ENCODE results near the gene NUDT22. TPM values are rescaled to one million over a fixed set of nuclear protein-coding genes. Genes with fewer than 3 reads are reported as not detected.
A peak's percentile ranks its signal among the peaks of the same experiment; 100 is the strongest.

Gene NUDT22
- total and polyA plus RNA-seq, 10 donors, result 61.8 to 109 (median 78.7) TPM

DNA sequence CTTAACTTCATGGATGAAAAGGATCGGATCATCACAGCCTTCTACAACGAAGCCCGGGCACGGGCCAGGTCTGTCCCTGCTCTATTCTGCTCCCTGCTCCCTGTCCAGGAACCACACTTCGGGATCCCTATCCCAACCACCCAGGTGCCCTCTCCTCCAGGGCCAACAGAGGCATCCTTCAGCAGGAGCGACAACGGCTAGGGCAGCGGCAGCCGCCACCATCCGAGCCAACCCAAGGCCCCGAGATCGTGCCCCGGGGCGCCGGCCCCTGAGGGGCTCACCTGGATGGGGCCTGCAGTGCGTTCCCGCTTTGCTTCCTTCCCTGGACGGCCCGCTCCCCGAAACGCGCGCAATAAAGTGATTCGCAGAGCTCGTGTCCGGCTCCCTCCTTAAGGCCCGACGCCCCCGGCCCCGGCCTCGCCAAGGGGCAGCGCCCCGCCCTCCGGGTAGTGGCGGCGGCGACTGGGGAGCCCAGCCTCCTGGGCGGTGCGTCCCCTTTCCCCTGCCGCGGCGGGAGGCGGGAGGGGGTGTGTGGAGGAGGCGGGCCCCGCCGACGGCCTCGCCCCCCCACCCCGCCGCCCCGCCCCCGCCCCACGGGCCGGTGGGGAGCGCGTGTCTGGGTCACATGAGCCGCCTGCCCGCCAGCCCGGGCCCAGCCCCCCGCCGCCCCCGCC, 8.0 kb downstream of the NUDT22 start, which contains the start of gene VEGFB:
Gene VEGFB (plus strand): TSS at position 672 of the 674 bp plus-strand sequence. CDS start 250 bp downstream, outside the sequence.
- Histone ChIP-seq H3K27me3 (replicated peaks in 1 of 7) (no peaks in the 10 kb centered on the region), H3K4me3 (peak within 1 kb of the TSS; percentile 67 to 96 (median 78)), H3K27ac (peak within 1 kb of the TSS; percentile 72 to 93 (median 86)), H3K9me3 (no peaks in the 10 kb centered on the region), H3K4me1 (peaks cover 38 to 91% (median 74%) of the 10 kb centered on the region in 6 donors), H3K36me3 (peaks cover 0 to 33% (median 18%) of the 10 kb centered on the region in 6 donors)
- intact Hi-C loops (cut with DNase I; ENCODE audit: low total_unique reads), result no loop called here
- peak; percentile 94 for DNase-seq
- WGBS, 5 donors, result 7 to 19% (median 12%) methylated on average over 19 to 60 of the region's 62 CpGs
- peak; percentile 81 to 86 (median 81) for TF ChIP-seq POLR2AphosphoS5 (IDR thresholded peaks at IDR 0.05)
- no peak for TF ChIP-seq POLR2A (IDR thresholded peaks at IDR 0.05)

DNA sequence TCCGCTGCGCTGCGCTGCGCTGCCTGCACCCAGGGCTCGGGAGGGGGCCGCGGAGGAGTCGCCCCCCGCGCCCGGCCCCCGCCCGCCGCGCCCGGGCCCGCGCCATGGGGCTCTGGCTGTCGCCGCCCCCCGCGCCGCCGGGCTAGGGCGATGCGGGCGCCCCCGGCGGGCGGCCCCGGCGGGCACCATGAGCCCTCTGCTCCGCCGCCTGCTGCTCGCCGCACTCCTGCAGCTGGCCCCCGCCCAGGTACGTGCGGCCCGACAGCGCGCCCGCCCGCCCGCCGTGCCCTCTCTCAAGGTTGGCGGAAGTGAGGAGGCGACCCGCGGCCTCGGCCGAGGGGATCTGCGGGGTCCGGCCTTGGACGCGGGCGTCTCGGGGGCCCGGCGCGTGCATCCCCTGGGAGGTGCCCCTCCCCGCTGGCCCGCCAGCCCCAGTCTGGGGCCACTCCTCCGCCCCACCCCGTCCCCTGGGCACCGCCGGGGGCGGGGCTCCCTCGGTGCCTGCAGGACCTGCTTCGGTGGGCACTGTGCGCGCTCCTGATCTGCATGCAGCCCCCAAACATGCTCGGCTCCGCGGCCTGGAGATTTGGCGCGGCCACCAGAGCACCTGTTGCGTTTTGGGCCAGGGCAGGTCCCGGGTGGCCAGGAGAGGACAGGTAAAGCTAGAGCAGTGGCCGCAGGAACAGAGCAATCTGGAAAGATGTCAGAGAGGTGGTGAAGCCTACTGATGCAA, 8.7 kb downstream of the NUDT22 start:
- peaks cover 0 to 33% (median 18%) of the 10 kb centered on the region in 6 donors for H3K36me3 ChIP-seq
- peak overlapping the region; percentile 67 to 96 (median 78) for H3K4me3 ChIP-seq
- peaks cover 32 to 91% (median 71%) of the 10 kb centered on the region in 6 donors for H3K4me1 ChIP-seq

DNA sequence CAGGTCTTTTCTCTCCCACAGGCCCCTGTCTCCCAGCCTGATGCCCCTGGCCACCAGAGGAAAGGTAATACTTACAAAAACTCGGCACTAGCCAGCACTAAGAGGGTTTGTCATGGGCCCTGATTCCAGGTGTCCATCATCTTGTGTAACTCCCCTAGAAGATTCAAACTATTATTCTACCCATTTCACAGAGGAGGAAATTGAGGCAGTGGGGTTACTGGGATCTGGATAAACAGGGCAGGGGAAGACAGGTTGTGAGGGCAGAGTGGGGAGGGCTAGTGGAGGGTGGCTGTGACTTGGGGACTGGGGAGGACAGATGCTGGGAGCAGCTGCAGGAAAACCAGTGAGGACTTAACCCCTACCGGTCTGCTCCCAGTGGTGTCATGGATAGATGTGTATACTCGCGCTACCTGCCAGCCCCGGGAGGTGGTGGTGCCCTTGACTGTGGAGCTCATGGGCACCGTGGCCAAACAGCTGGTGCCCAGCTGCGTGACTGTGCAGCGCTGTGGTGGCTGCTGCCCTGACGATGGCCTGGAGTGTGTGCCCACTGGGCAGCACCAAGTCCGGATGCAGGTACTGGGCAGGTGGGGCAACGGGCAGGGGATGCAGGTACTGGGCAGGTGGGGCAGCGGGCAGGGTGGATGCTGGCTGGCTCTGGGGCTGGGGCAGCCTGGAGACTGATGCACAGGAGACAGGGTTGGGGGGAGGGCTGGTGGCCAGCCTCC, 9.5 kb downstream of the NUDT22 start:
- 85 to 92% (median 88%) methylated on average over 4 to 12 of the region's 12 CpGs for WGBS, 5 donors
- peak overlapping the region; percentile 72 to 93 (median 86) for H3K27ac ChIP-seq
- peak; percentile 81 for DNase-seq
- H3K9me3 ChIP-seq, result no peaks in the 10 kb centered on the region
- H3K4me3 ChIP-seq, result peak overlapping the region; percentile 67 to 96 (median 78)
- intact Hi-C loops (cut with DNase I; ENCODE audit: low total_unique reads), result no loop called here
- peaks cover 0 to 33% (median 18%) of the 10 kb centered on the region in 6 donors for H3K36me3 ChIP-seq
- TF ChIP-seq POLR2AphosphoS5 (IDR thresholded peaks at IDR 0.05) (no peak), POLR2A (IDR thresholded peaks at IDR 0.05) (no peak)
- TF ChIP-seq, protein P1, sequence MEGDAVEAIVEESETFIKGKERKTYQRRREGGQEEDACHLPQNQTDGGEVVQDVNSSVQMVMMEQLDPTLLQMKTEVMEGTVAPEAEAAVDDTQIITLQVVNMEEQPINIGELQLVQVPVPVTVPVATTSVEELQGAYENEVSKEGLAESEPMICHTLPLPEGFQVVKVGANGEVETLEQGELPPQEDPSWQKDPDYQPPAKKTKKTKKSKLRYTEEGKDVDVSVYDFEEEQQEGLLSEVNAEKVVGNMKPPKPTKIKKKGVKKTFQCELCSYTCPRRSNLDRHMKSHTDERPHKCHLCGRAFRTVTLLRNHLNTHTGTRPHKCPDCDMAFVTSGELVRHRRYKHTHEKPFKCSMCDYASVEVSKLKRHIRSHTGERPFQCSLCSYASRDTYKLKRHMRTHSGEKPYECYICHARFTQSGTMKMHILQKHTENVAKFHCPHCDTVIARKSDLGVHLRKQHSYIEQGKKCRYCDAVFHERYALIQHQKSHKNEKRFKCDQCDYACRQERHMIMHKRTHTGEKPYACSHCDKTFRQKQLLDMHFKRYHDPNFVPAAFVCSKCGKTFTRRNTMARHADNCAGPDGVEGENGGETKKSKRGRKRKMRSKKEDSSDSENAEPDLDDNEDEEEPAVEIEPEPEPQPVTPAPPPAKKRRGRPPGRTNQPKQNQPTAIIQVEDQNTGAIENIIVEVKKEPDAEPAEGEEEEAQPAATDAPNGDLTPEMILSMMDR (IDR thresholded peaks at IDR 0.05 in 8 of 11, conservative IDR thresholded peaks at IDR 0.05 in 3 of 11), result no peak
- H3K4me1 ChIP-seq, result peaks cover 34 to 94% (median 76%) of the 10 kb centered on the region in 6 donors
- H3K27me3 ChIP-seq (replicated peaks in 1 of 7), result no peaks in the 10 kb centered on the region

More for the DNA sequence above, 8.7 kb downstream of the NUDT22 start:
- TF ChIP-seq POLR2A (IDR thresholded peaks at IDR 0.05) (peak in 1 of 3 donors; percentile 29), POLR2AphosphoS5 (IDR thresholded peaks at IDR 0.05) (peak; percentile 66 to 78 (median 75))
- TF ChIP-seq, protein P1 (IDR thresholded peaks at IDR 0.05 in 8 of 11, conservative IDR thresholded peaks at IDR 0.05 in 3 of 11), result peak in 3 of 11 experiments; percentile 9 to 21 (median 21)
- 1 to 4% (median 2%) methylated on average over 10 to 80 of the region's 80 CpGs for WGBS, 5 donors
- peak; percentile 93 for DNase-seq
- no peaks in the 10 kb centered on the region for H3K9me3 ChIP-seq
- H3K27me3 ChIP-seq (replicated peaks in 1 of 7), result no peaks in the 10 kb centered on the region
- intact Hi-C loops (cut with DNase I; ENCODE audit: low total_unique reads), result no loop called here
- peak overlapping the region; percentile 72 to 93 (median 86) for H3K27ac ChIP-seq

DNA sequence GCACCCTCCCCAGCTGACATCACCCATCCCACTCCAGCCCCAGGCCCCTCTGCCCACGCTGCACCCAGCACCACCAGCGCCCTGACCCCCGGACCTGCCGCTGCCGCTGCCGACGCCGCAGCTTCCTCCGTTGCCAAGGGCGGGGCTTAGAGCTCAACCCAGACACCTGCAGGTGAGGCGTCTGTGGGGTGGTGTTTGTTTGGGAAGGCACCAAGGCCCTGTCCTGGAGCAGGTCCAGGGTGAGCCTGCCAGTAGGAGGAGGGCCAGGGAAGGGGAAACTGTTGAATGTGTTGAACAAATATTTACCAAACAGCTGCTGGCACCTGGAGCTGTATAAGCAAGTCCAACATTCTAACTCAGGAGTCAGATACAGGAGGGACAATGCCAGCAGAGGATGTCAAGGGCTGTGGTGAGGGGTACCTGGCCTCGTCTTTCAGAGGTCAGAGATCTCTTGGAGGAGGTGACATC, 11.4 kb downstream of the NUDT22 start:
- intact Hi-C loops (cut with DNase I; ENCODE audit: low total_unique reads), result no loop called here
- H3K9me3 ChIP-seq, result no peaks in the 10 kb centered on the region
- TF ChIP-seq, protein P1 (IDR thresholded peaks at IDR 0.05 in 8 of 11, conservative IDR thresholded peaks at IDR 0.05 in 3 of 11), result no peak
- no peak for TF ChIP-seq POLR2A (IDR thresholded peaks at IDR 0.05)
- TF ChIP-seq POLR2AphosphoS5 (IDR thresholded peaks at IDR 0.05), result no peak
- H3K4me3 ChIP-seq, result peak overlapping the region in 1 of 8 donors; percentile 35
- 70 to 88% (median 82%) methylated on average over 12 of the region's 12 CpGs for WGBS, 5 donors
- DNase-seq, result no peak
- H3K4me1 ChIP-seq, result peaks cover 27 to 85% (median 64%) of the 10 kb centered on the region in 6 donors
- no peaks in the 10 kb centered on the region for H3K27me3 ChIP-seq (replicated peaks in 1 of 7)
- H3K36me3 ChIP-seq, result peaks cover 0 to 33% (median 18%) of the 10 kb centered on the region in 6 donors
- peak overlapping the region in 7 of 8 donors; percentile 95 to 100 (median 99) for H3K27ac ChIP-seq

Data from spleen (tissue), 11 donors.